Calu3 (cell line): ENCODE measurements around the gene OSER1. TPM values are rescaled to one million over a fixed set of nuclear protein-coding genes. Genes with fewer than 3 reads are reported as not detected.
"Not testable (repeated sequence)": the region's sequence is repeated elsewhere in the genome, so short reads cannot be mapped to it uniquely, and the experiment has no call there.

Experiments used
- BruUV-seq: library from RNA; stranded (reverse); fragments of 400-500 nt; replicated peaks from 2 replicates; lab custom pipeline; 2021; lab: Mats Ljungman, UMichigan
- CTCF ChIA-PET: fragments of 300-600 bp; sonication (Branson Sonifier 250); formaldehyde crosslinking; loops from one replicate; lab custom pipeline; 2022; ENCODE audit warnings: antibody characterized with exemption; lab: Charles Lee
- DNase-seq: peaks from one replicate; pipeline ENCODE4 v3.0.0; 2022
- H3K27ac Mint-ChIP-seq: one replicate; pipeline ENCODE4 v1.8.0; 2022; ENCODE audit warnings: mixed read lengths; ENCODE audit not compliant: unreplicated experiment
- H3K27me3 Mint-ChIP-seq: one replicate; pipeline ENCODE4 v1.8.0; 2022; ENCODE audit warnings: mixed read lengths; ENCODE audit not compliant: unreplicated experiment
- H3K36me3 Mint-ChIP-seq: one replicate; pipeline ENCODE4 v1.8.0; 2022; ENCODE audit warnings: mild to moderate bottlenecking, moderate library complexity, mixed read lengths; ENCODE audit not compliant: insufficient read depth, unreplicated experiment
- H3K4me1 Mint-ChIP-seq: one replicate; pipeline ENCODE4 v1.8.0; 2022; ENCODE audit warnings: mild to moderate bottlenecking, low read depth, mixed read lengths; ENCODE audit not compliant: unreplicated experiment
- H3K4me3 Mint-ChIP-seq: one replicate; pipeline ENCODE4 v1.8.0; 2022; ENCODE audit warnings: mild to moderate bottlenecking, low read depth, moderate library complexity, mixed read lengths; ENCODE audit not compliant: unreplicated experiment
- H3K9me3 Mint-ChIP-seq: one replicate; pipeline ENCODE4 v1.8.0; 2022; ENCODE audit warnings: low read depth, mixed read lengths; ENCODE audit not compliant: unreplicated experiment
- CTCF ChIP-seq: fragments of 200-600 bp; IDR thresholded peaks from one replicate; pipeline ENCODE4 v1.8.0; 2022; ENCODE audit warnings: antibody characterized with exemption; ENCODE audit not compliant: unreplicated experiment
- intact Hi-C: fragments of 100-400 bp; cut with micrococcal nuclease; formaldehyde crosslinking; loops from one replicate; pipeline ENCODE4 v1.10.0; 2022; ENCODE audit not compliant: unreplicated experiment
- total RNA-seq: library from RNA; stranded (reverse); gene quantifications from 2 replicates; pipeline ENCODE4 v1.2.3, GENCODE V29; 2022

Gene OSER1
- total RNA-seq, 1 experiment from 2014 or later = 56.7 TPM

DNA sequence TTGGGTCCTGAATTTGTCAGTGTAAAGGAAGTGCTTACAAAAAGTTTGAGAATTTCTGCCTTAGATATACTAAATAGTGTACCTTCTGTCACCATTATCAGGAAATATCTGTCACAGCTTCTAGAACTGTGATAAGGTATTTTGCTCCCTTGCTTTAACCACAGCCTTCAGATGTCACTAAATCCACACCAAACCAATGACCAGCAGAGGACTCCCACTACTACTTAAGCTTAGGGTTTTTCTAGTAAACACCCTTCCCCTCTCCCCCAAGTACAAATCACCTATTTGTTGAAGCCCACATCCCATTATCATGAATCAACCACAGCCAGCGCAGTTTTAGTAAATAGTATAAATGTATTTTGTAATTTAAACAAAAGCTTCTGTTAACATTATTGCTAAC, 15.0 kb downstream of the OSER1 start:
- Mint-ChIP-seq H3K27ac (no peak overlapping the region), H3K4me3 (no peak overlapping the region), H3K9me3 (no peaks in the 10 kb centered on the region), H3K36me3 (peaks cover 35% of the 10 kb centered on the region), H3K4me1 (peaks cover 16% of the 10 kb centered on the region), H3K27me3 (peaks cover 15% of the 10 kb centered on the region)
- no peak for TF ChIP-seq CTCF
- no TSS peak for BruUV-seq
- DNase-seq = no peak
- intact Hi-C loops = no loop called here
- CTCF ChIA-PET = interaction anchor here (0.6 to 2.5 kb wide), 2 partner anchors 79 to 87 kb away, joined by 4 to 13 read pairs; no protein-coding TSS in a partner anchor

DNA sequence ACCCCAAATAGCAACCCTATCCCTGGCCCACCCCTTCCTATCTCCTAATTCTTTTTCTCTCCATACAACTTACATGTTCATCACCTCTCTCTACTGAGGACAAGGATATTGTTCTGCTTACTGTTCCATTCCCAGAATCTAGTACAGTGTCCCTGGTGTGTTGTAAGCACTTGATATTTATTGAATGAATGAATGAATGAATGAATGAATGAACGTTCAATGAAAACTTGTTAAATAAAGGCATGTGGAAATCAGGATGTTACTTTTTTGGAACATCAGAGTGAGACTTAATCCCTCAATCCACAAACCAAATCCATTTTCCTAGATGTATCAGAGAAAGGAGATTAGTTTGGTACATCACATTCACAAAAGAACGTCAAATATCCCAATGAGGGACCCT, 16.8 kb downstream of the OSER1 start:
- Mint-ChIP-seq H3K9me3 (no peaks in the 10 kb centered on the region), H3K27me3 (peaks cover 15% of the 10 kb centered on the region), H3K36me3 (peaks cover 20% of the 10 kb centered on the region), H3K27ac (no peak overlapping the region), H3K4me3 (no peak overlapping the region), H3K4me1 (no peaks in the 10 kb centered on the region)
- intact Hi-C loops = no loop called here
- TF ChIP-seq CTCF = no peak
- no TSS peak for BruUV-seq
- DNase-seq = no peak
- CTCF ChIA-PET = no interaction called here

DNA sequence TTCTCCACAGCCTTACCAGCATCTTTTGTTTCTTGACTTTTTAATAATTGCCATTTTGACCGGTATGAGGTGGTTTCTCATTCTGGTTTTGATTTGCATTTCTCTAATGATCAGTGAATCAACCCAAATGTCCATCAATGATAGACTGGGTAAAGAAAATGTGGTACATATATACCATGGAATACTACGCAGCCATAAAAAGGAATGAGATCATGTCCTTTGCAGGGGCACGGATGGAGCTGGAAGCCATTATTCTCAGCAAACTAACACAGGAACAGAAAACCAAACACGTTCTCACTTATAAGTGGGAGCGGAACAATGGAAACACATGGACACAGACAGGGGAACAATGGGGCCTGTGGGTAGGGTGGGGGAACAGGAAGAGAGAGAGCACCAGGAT, 18.9 kb downstream of the OSER1 start:
- peaks cover 14% of the 10 kb centered on the region for H3K36me3 Mint-ChIP-seq

DNA sequence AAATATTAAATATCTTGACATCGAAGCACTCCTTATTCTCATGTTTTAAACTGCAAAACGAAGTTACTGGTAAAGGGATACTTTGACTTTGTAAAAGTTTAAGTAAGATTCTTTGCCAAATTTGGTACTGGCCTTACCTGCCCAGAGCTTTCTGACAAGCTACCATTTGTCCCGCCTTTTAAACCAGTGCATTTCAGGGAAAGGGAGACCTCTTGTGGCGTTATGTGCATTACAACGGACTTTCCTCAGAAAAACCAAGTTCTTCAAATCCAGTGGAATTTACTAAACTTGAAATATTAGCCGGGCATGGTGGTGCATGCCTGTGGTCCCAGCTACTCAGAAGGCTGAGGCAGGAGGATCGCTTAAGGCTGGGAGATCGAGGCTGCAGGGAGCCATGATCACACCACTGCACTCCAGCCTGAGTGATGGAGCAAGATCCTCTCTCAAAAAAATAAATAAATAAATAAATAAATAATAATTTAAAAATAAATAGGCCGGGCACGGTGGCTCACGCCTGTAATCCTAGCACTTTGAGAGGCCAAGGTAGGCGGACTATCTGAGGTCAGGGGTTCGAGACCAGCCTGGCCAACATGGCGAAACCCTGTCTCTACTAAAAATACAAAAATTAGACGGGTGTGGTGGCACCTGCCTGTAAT, 20.2 kb downstream of the OSER1 start:
- not testable (repeated sequence) for H3K9me3 Mint-ChIP-seq

More for the DNA sequence above, 18.9 kb downstream of the OSER1 start:
- H3K4me3 Mint-ChIP-seq, H3K27ac Mint-ChIP-seq, BruUV-seq, H3K9me3 Mint-ChIP-seq, DNase-seq, intact Hi-C loops: not testable (repeated sequence)
- H3K4me1 Mint-ChIP-seq = peaks cover 16% of the 10 kb centered on the region
- CTCF ChIA-PET = interaction anchor here (1.9 to 2.9 kb wide), 3 partner anchors 14 to 77 kb away, joined by 14 to 133 read pairs (median 18); no protein-coding TSS in a partner anchor
- peaks cover 15% of the 10 kb centered on the region for H3K27me3 Mint-ChIP-seq

More for the DNA sequence above, 20.2 kb downstream of the OSER1 start:
- TF ChIP-seq CTCF = peak; percentile 84
- not testable (repeated sequence) for H3K36me3 Mint-ChIP-seq, BruUV-seq, H3K4me3 Mint-ChIP-seq, H3K27ac Mint-ChIP-seq
- peaks cover 16% of the 10 kb centered on the region for H3K4me1 Mint-ChIP-seq
- DNase-seq = peak; percentile 82
- CTCF ChIA-PET = interaction anchor here (0.7 to 2.9 kb wide), 13 partner anchors 9 to 86 kb away, joined by 3 to 133 read pairs (median 6); no protein-coding TSS in a partner anchor
- H3K27me3 Mint-ChIP-seq = peaks cover 15% of the 10 kb centered on the region
- intact Hi-C loops = loop anchor here (1.0 kb wide), 1 partner anchor 74 kb away; no protein-coding TSS in a partner anchor
